MM.1S (cell line): ENCODE measurements around the gene TGM3.

Source experiments
- EZH2phosphoT487 ChIP-seq: fragments of 300-600 bp; sonication (generic); IDR thresholded peaks from 2 replicates; pipeline ENCODE4 v1.6.1; 2018; ENCODE audit warnings: antibody characterized with exemption, low read length
- TF ChIP-seq, protein P1 (sequence below): fragments of 300-600 bp; sonication (generic); IDR thresholded peaks from 2 replicates; pipeline ENCODE4 v1.5.1; 2016; ENCODE audit warnings: antibody characterized with exemption, low read length, mixed read lengths

DNA sequence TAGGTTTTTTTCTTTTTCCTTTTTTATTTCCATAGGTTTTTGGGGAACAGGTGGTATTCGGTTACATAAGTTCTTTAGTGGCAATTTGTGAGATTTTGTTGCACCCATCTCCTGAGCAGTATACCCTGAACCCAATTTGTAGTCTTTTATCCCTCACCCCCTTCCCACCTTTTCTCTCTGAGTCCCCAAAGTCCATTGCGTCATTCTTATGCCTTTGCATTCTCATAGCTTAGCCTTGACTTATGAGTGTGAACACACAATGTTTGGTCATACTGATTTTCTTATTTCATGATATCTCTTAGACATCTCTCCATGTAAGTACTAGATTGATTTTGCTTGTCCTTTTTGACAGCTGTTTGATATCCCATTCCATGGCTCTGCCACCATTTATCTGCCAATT is 27.2 kb downstream of the TGM3 start:
- TF ChIP-seq, protein P1, sequence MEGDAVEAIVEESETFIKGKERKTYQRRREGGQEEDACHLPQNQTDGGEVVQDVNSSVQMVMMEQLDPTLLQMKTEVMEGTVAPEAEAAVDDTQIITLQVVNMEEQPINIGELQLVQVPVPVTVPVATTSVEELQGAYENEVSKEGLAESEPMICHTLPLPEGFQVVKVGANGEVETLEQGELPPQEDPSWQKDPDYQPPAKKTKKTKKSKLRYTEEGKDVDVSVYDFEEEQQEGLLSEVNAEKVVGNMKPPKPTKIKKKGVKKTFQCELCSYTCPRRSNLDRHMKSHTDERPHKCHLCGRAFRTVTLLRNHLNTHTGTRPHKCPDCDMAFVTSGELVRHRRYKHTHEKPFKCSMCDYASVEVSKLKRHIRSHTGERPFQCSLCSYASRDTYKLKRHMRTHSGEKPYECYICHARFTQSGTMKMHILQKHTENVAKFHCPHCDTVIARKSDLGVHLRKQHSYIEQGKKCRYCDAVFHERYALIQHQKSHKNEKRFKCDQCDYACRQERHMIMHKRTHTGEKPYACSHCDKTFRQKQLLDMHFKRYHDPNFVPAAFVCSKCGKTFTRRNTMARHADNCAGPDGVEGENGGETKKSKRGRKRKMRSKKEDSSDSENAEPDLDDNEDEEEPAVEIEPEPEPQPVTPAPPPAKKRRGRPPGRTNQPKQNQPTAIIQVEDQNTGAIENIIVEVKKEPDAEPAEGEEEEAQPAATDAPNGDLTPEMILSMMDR = no peak
- no peak for TF ChIP-seq EZH2phosphoT487
